Trophoblast cell (in vitro differentiated cells and primary cell): ENCODE measurements around the gene BMP3.

ENCODE experiments used
- DNase-seq, 2 donors: peaks; one replicate each; pipeline ENCODE4 v3.0.0-alpha.2; 2016
- H2AFZ ChIP-seq: 2 replicates; pipeline ENCODE4 v1.6.1; 2013; ENCODE audit warnings: low read length, moderate library complexity, mild to moderate bottlenecking; ENCODE audit not compliant: insufficient read depth, poor library complexity
- H2AK5ac ChIP-seq: 2 replicates; pipeline ENCODE4 v1.6.1; 2013; ENCODE audit warnings: mild to moderate bottlenecking, low read length
- H2BK120ac ChIP-seq: 2 replicates; pipeline ENCODE4 v1.6.1; 2013; ENCODE audit warnings: low read length, mild to moderate bottlenecking, moderate library complexity; ENCODE audit not compliant: insufficient read depth, poor library complexity
- H2BK12ac ChIP-seq: 2 replicates; pipeline ENCODE4 v1.6.1; 2013; ENCODE audit warnings: mild to moderate bottlenecking, low read length, moderate library complexity
- H2BK5ac ChIP-seq: 2 replicates; pipeline ENCODE4 v1.6.1; 2013; ENCODE audit warnings: low read length, low read depth, moderate library complexity, mild to moderate bottlenecking; ENCODE audit not compliant: poor library complexity
- H3K14ac ChIP-seq: 2 replicates; pipeline ENCODE4 v1.6.1; 2013; ENCODE audit warnings: mild to moderate bottlenecking, low read length
- H3K18ac ChIP-seq: 2 replicates; pipeline ENCODE4 v1.6.1; 2013; ENCODE audit warnings: mild to moderate bottlenecking, low read length
- H3K23ac ChIP-seq: 2 replicates; pipeline ENCODE4 v1.6.1; 2013; ENCODE audit warnings: low read length
- H3K27ac ChIP-seq: 2 replicates; pipeline ENCODE4 v1.5.1; 2013; ENCODE audit warnings: low read depth, mild to moderate bottlenecking, inconsistent platforms, low read length, moderate library complexity
- H3K27me3 ChIP-seq: 2 replicates; pipeline ENCODE4 v1.6.1; 2013; ENCODE audit warnings: inconsistent platforms, mild to moderate bottlenecking, low read length, moderate library complexity; ENCODE audit not compliant: insufficient read depth
- H3K36me3 ChIP-seq, 2 experiments: 1 replicate in 1 of 2; 2 replicates in 1 of 2; pipeline ENCODE4 v1.6.1; 2013; ENCODE audit warnings: low read length in 2 of 2, mild to moderate bottlenecking in 2 of 2, moderate library complexity in 1 of 2; ENCODE audit not compliant: insufficient read depth in 2 of 2, control insufficient read depth in 1 of 2
- H3K4ac ChIP-seq: 2 replicates; pipeline ENCODE4 v1.6.1; 2013; ENCODE audit warnings: low read depth, mild to moderate bottlenecking, low read length, moderate library complexity
- H3K4me1 ChIP-seq, 2 experiments: 1 replicate in 1 of 2; 2 replicates in 1 of 2; pipeline ENCODE4 v1.6.1; 2013; ENCODE audit warnings: low read length in 2 of 2, mild to moderate bottlenecking in 2 of 2, moderate library complexity in 1 of 2; ENCODE audit not compliant: insufficient read depth in 2 of 2, control insufficient read depth in 1 of 2
- H3K4me2 ChIP-seq: 2 replicates; pipeline ENCODE4 v1.6.1; 2013; ENCODE audit warnings: inconsistent platforms, mild to moderate bottlenecking, low read length, moderate library complexity
- H3K4me3 ChIP-seq: 2 replicates; pipeline ENCODE4 v1.5.1; 2013; ENCODE audit warnings: mild to moderate bottlenecking, low read depth, low read length, inconsistent platforms
- H3K79me1 ChIP-seq: one replicate; pipeline ENCODE4 v1.6.1; 2013; ENCODE audit warnings: low read length
- H3K79me2 ChIP-seq: 2 replicates; pipeline ENCODE4 v1.6.1; 2013; ENCODE audit warnings: low read length, mild to moderate bottlenecking; ENCODE audit not compliant: control insufficient read depth, insufficient read depth, poor library complexity
- H3K9ac ChIP-seq: 2 replicates; pipeline ENCODE4 v1.6.1; 2013; ENCODE audit warnings: mild to moderate bottlenecking, low read length
- H3K9me3 ChIP-seq: 2 replicates; pipeline ENCODE4 v1.6.1; 2013; ENCODE audit warnings: low read depth, mild to moderate bottlenecking, control low read depth, inconsistent platforms, low read length; ENCODE audit not compliant: insufficient read depth
- H4K12ac ChIP-seq: 2 replicates; pipeline ENCODE4 v1.6.1; 2013; ENCODE audit warnings: low read depth, mild to moderate bottlenecking, low read length, moderate library complexity
- H4K8ac ChIP-seq: 2 replicates; pipeline ENCODE4 v1.6.1; 2013; ENCODE audit warnings: low read depth, mild to moderate bottlenecking, low read length, moderate library complexity
- H4K91ac ChIP-seq: one replicate; pipeline ENCODE4 v1.6.1; 2013; ENCODE audit warnings: low read depth, mild to moderate bottlenecking, low read length, moderate library complexity
- WGBS: extraction: QIAGEN DNeasy Blood & Tissue Kit; methylation state at CpG from one replicate; pipeline ENCODE4 v1.1.7; 2013; ENCODE audit warnings: missing lambda C conversion rate; ENCODE audit not compliant: insufficient read length, insufficient coverage; ENCODE audit errors: extremely low coverage; 5-methylcytosine and 5-hydroxymethylcytosine counted together

The BMP3 gene

DNA sequence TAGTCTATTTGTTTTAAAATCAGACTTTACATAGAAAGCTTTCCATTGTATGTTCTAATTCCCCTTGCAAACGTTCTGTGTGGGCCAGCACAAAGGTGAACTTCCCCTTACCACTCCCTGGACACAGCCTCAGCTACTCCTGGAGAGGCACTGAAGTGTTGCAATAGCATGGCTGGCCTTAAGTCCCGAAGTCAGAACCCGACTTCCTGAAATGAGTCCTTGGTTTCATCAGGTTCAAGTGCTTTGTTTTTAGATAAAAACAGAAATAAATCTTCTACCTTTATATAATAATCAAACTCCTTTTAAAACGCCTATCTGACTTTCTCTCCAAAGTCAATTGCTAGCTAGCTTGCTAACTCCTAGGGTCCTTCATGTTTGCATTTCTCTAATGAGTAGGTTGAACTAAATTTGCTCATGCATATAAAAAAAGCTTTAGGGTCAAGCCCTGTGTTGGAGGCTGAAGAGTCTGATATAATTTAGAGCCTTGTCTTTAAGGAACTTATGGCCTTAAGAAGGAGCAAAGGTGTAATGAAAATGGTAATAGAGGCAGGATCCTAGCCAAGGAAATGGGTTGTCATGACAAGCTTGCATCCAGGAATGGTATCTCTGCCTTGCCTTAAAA is 9.0 kb downstream of the BMP3 start:
- Histone ChIP-seq H3K23ac (no peak overlapping the region), H3K4me1 (no peaks in the 10 kb centered on the region), H4K12ac (no peak overlapping the region), H3K36me3 (no peaks in the 10 kb centered on the region), H4K8ac (no peak overlapping the region), H3K27me3 (no peaks in the 10 kb centered on the region), H4K91ac (no peak overlapping the region), H2AFZ (no peak overlapping the region), H3K18ac (no peak overlapping the region), H3K27ac (no peak overlapping the region), H3K79me1 (no peaks in the 10 kb centered on the region), H3K9ac (no peak overlapping the region), H2AK5ac (no peak overlapping the region), H3K4me2 (no peak overlapping the region), H3K4me3 (no peak overlapping the region), H3K79me2 (no peaks in the 10 kb centered on the region), H3K14ac (no peak overlapping the region), H2BK5ac (no peak overlapping the region), H3K9me3 (no peaks in the 10 kb centered on the region), H3K4ac (no peak overlapping the region), H2BK120ac (no peak overlapping the region), H2BK12ac (no peak overlapping the region)
- peak in 1 of 2 donors; percentile 15 for DNase-seq
- no CpG with 5 or more reads among the region's 4 CpGs for WGBS

DNA sequence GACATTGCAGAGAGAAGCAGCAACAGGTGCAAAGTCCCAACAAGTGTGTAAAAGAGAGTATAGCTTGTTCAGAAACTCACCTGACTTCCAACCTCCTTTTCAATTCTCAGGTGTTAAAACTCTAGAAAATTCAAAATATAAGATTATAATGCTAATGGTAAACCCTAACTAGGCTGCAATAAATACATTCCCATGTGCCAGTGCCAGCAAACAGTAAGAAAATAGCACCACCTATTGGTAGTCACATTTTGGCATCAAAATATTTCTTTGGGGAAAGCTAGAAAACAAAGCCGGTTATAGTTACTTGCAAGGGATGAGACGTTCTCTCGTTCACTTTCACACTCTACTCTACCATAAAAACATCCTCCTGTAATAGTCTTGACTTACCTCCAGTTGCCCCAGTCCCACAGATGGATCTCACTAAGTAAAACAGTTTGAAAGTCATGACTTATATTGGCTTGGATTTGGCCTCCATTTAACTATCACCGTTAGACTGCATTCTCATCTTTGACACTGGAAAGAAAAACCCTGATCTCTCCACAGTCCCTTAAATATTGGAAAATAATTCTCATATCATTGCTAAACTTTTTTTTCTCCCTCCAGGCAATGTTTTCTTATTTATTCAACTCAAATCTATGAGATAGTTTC is 9.6 kb downstream of the BMP3 start:
- Histone ChIP-seq H3K4ac (no peak overlapping the region), H3K9me3 (no peaks in the 10 kb centered on the region), H3K27ac (no peak overlapping the region), H3K14ac (no peak overlapping the region), H3K36me3 (no peaks in the 10 kb centered on the region), H2AK5ac (no peak overlapping the region), H3K4me1 (no peaks in the 10 kb centered on the region), H4K91ac (no peak overlapping the region), H3K23ac (no peak overlapping the region), H3K4me3 (no peak overlapping the region), H3K4me2 (no peak overlapping the region), H3K27me3 (no peaks in the 10 kb centered on the region), H3K9ac (no peak overlapping the region), H2BK12ac (no peak overlapping the region), H3K79me2 (no peaks in the 10 kb centered on the region), H4K8ac (no peak overlapping the region), H3K18ac (no peak overlapping the region), H2BK5ac (no peak overlapping the region), H2AFZ (no peak overlapping the region), H2BK120ac (no peak overlapping the region), H4K12ac (no peak overlapping the region), H3K79me1 (no peaks in the 10 kb centered on the region)
- DNase-seq: peak in 1 of 2 donors; percentile 71
- no CpG with 5 or more reads among the region's 4 CpGs for WGBS

DNA sequence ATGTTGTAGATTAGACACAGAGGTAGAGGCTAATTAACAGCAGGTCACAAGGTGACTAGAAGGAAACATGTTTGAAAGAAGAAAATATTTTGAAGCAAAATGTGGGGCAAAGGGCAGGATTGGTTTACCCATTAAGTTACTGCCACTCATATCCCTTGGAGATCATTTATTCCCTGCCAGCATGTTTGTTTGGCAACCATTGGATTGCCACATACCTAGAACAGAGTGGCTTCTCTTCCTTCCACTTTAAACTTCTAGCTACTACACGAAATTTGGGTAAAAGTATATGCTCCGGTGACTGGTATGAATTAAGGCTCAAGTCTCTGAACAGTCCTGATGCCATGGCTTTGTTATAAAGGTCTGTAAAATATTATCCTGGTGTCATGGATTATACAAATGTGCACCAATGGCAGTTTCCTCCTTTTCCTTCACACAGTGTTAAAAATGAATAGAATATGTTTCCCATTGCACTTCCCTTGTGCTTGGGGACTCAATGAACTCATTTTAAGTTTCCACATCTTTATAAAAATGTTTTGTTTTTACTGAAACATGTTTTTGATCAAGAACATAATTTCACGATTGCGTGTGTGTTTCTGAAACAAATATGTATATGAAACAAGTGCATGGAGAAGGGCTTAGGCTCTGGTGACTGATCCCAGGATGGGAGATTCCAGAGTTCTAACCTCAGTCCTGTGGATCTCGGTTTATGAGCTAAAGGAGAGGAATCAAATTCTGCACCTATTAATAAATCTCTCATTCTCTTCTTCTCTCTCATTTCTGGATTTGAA is 12.3 kb downstream of the BMP3 start:
- no peak overlapping the region for H3K4me3 ChIP-seq
- H4K12ac ChIP-seq: no peak overlapping the region
- no peak for DNase-seq
- H3K36me3 ChIP-seq: no peaks in the 10 kb centered on the region
- whole genome bisulfite sequencing: no CpG with 5 or more reads among the region's 5 CpGs
- H2BK12ac ChIP-seq: no peak overlapping the region
- no peak overlapping the region for H3K14ac ChIP-seq
- H2BK5ac ChIP-seq: no peak overlapping the region
- no peaks in the 10 kb centered on the region for H3K79me1 ChIP-seq
- no peak overlapping the region for H4K8ac ChIP-seq
- no peak overlapping the region for H3K9ac ChIP-seq
- no peak overlapping the region for H2AK5ac ChIP-seq
- no peak overlapping the region for H3K4me2 ChIP-seq
- H3K4me1 ChIP-seq: no peaks in the 10 kb centered on the region
- H4K91ac ChIP-seq: no peak overlapping the region
- H3K23ac ChIP-seq: no peak overlapping the region
- H3K4ac ChIP-seq: no peak overlapping the region
- no peaks in the 10 kb centered on the region for H3K79me2 ChIP-seq
- H2AFZ ChIP-seq: no peak overlapping the region
- no peak overlapping the region for H3K27ac ChIP-seq
- H3K27me3 ChIP-seq: no peaks in the 10 kb centered on the region
- no peaks in the 10 kb centered on the region for H3K9me3 ChIP-seq
- no peak overlapping the region for H3K18ac ChIP-seq
- no peak overlapping the region for H2BK120ac ChIP-seq

DNA sequence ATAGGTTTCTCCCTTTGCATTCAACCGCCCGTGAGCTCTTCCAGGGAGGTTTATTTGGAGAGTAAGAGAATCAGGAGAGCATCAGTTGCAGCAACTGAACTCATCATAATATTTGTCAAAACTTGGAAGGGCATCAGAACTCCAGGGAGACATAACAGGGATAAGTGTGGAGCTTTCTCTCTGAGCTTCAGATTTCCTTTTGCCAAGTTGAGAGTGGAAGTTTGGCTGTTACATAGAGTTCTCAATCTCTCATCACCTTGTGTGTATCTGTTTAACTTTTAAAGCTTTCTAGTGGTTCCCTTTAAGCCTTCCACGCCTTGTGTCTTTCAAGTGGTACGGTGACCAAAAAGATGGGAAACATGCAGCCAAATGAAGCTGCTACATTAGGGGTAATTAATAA is 18.8 kb downstream of the BMP3 start:
- Histone ChIP-seq H3K4me1 (no peaks in the 10 kb centered on the region), H3K27me3 (no peaks in the 10 kb centered on the region), H3K36me3 (no peaks in the 10 kb centered on the region), H3K18ac (no peak overlapping the region), H3K4ac (no peak overlapping the region), H3K4me2 (no peak overlapping the region), H3K79me1 (no peaks in the 10 kb centered on the region), H3K14ac (no peak overlapping the region), H4K8ac (no peak overlapping the region), H2AFZ (no peak overlapping the region), H3K4me3 (no peak overlapping the region), H4K12ac (no peak overlapping the region), H3K27ac (no peak overlapping the region), H3K9ac (no peak overlapping the region), H3K9me3 (no peaks in the 10 kb centered on the region), H2BK12ac (no peak overlapping the region), H3K79me2 (no peaks in the 10 kb centered on the region), H3K23ac (no peak overlapping the region), H2AK5ac (no peak overlapping the region), H2BK5ac (no peak overlapping the region), H4K91ac (no peak overlapping the region), H2BK120ac (no peak overlapping the region)
- no CpG with 5 or more reads among the region's 4 CpGs for WGBS
- DNase-seq: no peak
